ENCODE results near the gene NINJ1.

The NINJ1 gene

GRCh38 chr9:93095205-93096130 is 38.6 kb downstream of the NINJ1 start:
- Histone ChIP-seq H3K4me1 (ENCODE audit: insufficient read depth, insufficient read length) (peaks cover 20% of the 10 kb centered on the region), H3K27me3 (ENCODE audit: insufficient read depth, insufficient read length) (peaks cover 8% of the 10 kb centered on the region)

GRCh38 chr9:93094658-93095204 is 39.3 kb downstream of the NINJ1 start:
- Histone ChIP-seq H3K4me1 (ENCODE audit: insufficient read depth, insufficient read length) (peaks cover 20% of the 10 kb centered on the region), H3K9me3 (ENCODE audit: insufficient read depth, low read length) (0 out of 2 replicates have a peak, but pooled peaks cover 8% of the 10 kb centered on the region), H3K9ac (ENCODE audit: insufficient read length, low read depth) (peak overlapping the region; percentile 65), H3K4me3 (ENCODE audit: insufficient read length, low read depth) (peak overlapping the region; percentile 30), H3K36me3 (ENCODE audit: insufficient read depth, insufficient read length, low read length) (no peaks in the 10 kb centered on the region), H3K27me3 (ENCODE audit: insufficient read depth, insufficient read length) (peaks cover 8% of the 10 kb centered on the region)
- no peak for DNase-seq (ENCODE audit: low read depth, low spot score)
- TF ChIP-seq ZNF274 (IDR thresholded peaks at IDR 0.05; ENCODE audit: low read depth, low read length) (no peak), YY1 (IDR thresholded peaks at IDR 0.05; ENCODE audit: insufficient read depth, insufficient read length) (no peak), SUZ12 (IDR thresholded peaks at IDR 0.05; ENCODE audit: extremely low read depth, insufficient read depth, insufficient read length) (no peak)

More at GRCh38 chr9:93095205-93096130, 38.6 kb downstream of the NINJ1 start:
- peak overlapping the region; percentile 65 for H3K9ac ChIP-seq (ENCODE audit: insufficient read length, low read depth)
- H3K9me3 ChIP-seq (ENCODE audit: insufficient read depth, low read length) = 0 out of 2 replicates have a peak, but pooled peaks cover 8% of the 10 kb centered on the region
- H3K36me3 ChIP-seq (ENCODE audit: insufficient read depth, insufficient read length, low read length) = no peaks in the 10 kb centered on the region
- peak overlapping the region; percentile 30 for H3K4me3 ChIP-seq (ENCODE audit: insufficient read length, low read depth)
- no peak for TF ChIP-seq SUZ12 (IDR thresholded peaks at IDR 0.05; ENCODE audit: extremely low read depth, insufficient read depth, insufficient read length)
- no peak for TF ChIP-seq ZNF274 (IDR thresholded peaks at IDR 0.05; ENCODE audit: low read depth, low read length)
- no peak for TF ChIP-seq YY1 (IDR thresholded peaks at IDR 0.05; ENCODE audit: insufficient read depth, insufficient read length)
- peak; percentile 98 for DNase-seq (ENCODE audit: low read depth, low spot score)

GRCh38 chr9:93093877-93094657 is 40.0 kb downstream of the NINJ1 start:
- Histone ChIP-seq H3K4me1 (ENCODE audit: insufficient read depth, insufficient read length) (peaks cover 20% of the 10 kb centered on the region), H3K4me3 (ENCODE audit: insufficient read length, low read depth) (no peak overlapping the region), H3K27me3 (ENCODE audit: insufficient read depth, insufficient read length) (peaks cover 8% of the 10 kb centered on the region), H3K36me3 (ENCODE audit: insufficient read depth, insufficient read length, low read length) (no peaks in the 10 kb centered on the region), H3K9ac (ENCODE audit: insufficient read length, low read depth) (no peak overlapping the region), H3K9me3 (ENCODE audit: insufficient read depth, low read length) (0 out of 2 replicates have a peak, but pooled peaks cover 8% of the 10 kb centered on the region)
- TF ChIP-seq SUZ12 (IDR thresholded peaks at IDR 0.05; ENCODE audit: extremely low read depth, insufficient read depth, insufficient read length) (no peak), ZNF274 (IDR thresholded peaks at IDR 0.05; ENCODE audit: low read depth, low read length) (no peak), YY1 (IDR thresholded peaks at IDR 0.05; ENCODE audit: insufficient read depth, insufficient read length) (no peak)
- no peak for DNase-seq (ENCODE audit: low read depth, low spot score)

- peaks cover 17% of the 10 kb centered on the region for H3K4me1 ChIP-seq (ENCODE audit: insufficient read depth, insufficient read length)
- no peak overlapping the region for H3K9ac ChIP-seq (ENCODE audit: insufficient read length, low read depth)
- no peak for DNase-seq (ENCODE audit: low read depth, low spot score)
- H3K36me3 ChIP-seq (ENCODE audit: insufficient read depth, insufficient read length, low read length) = no peaks in the 10 kb centered on the region
- H3K9me3 ChIP-seq (ENCODE audit: insufficient read depth, low read length) = 0 out of 2 replicates have a peak, but pooled peaks cover 8% of the 10 kb centered on the region
- H3K4me3 ChIP-seq (ENCODE audit: insufficient read length, low read depth) = no peak overlapping the region
- H3K27me3 ChIP-seq (ENCODE audit: insufficient read depth, insufficient read length) = peaks cover 8% of the 10 kb centered on the region
- no peak for TF ChIP-seq ZNF274 (IDR thresholded peaks at IDR 0.05; ENCODE audit: low read depth, low read length)
- no peak for TF ChIP-seq SUZ12 (IDR thresholded peaks at IDR 0.05; ENCODE audit: extremely low read depth, insufficient read depth, insufficient read length)
- TF ChIP-seq YY1 (IDR thresholded peaks at IDR 0.05; ENCODE audit: insufficient read depth, insufficient read length) = no peak
Measured at GRCh38 chr9:93093127-93093876, 40.7 kb downstream of the NINJ1 start.

GRCh38 chr9:93092251-93092991 is 41.6 kb downstream of the NINJ1 start:
- Histone ChIP-seq H3K9ac (ENCODE audit: insufficient read length, low read depth) (no peak overlapping the region), H3K4me3 (ENCODE audit: insufficient read length, low read depth) (no peak overlapping the region), H3K9me3 (ENCODE audit: insufficient read depth, low read length) (0 out of 2 replicates have a peak, but pooled peaks cover 8% of the 10 kb centered on the region), H3K4me1 (ENCODE audit: insufficient read depth, insufficient read length) (peaks cover 12% of the 10 kb centered on the region), H3K36me3 (ENCODE audit: insufficient read depth, insufficient read length, low read length) (no peaks in the 10 kb centered on the region), H3K27me3 (ENCODE audit: insufficient read depth, insufficient read length) (peaks cover 8% of the 10 kb centered on the region)
- no peak for DNase-seq (ENCODE audit: low read depth, low spot score)
- TF ChIP-seq SUZ12 (IDR thresholded peaks at IDR 0.05; ENCODE audit: extremely low read depth, insufficient read depth, insufficient read length) = no peak
- no peak for TF ChIP-seq ZNF274 (IDR thresholded peaks at IDR 0.05; ENCODE audit: low read depth, low read length)
- no peak for TF ChIP-seq YY1 (IDR thresholded peaks at IDR 0.05; ENCODE audit: insufficient read depth, insufficient read length)
